C4-2B (cell line): ENCODE data around the gene HSDL1.

ENCODE experiments used
- H3K27ac ChIP-seq: fragments of 450-650 bp; 2 replicates; pipeline ENCODE4 v1.5.1; 2017
- CTCF ChIP-seq: fragments of 450-650 bp; conservative IDR thresholded peaks from 2 replicates; pipeline ENCODE4 v1.5.1; 2017; ENCODE audit warnings: mild to moderate bottlenecking
- ZFX ChIP-seq: fragments of 450-650 bp; IDR thresholded peaks from 2 replicates; pipeline ENCODE4 v1.6.1; 2017

Gene HSDL1

GRCh38 chr16:84074721-84075120, 70.3 kb downstream of the HSDL1 start:
- H3K27ac ChIP-seq, result no peak overlapping the region
- TF ChIP-seq CTCF (no peak), ZFX (no peak)
